NCI-H446 treated with DMSO at 0.1 percent for 48 hours (cell line): ENCODE data around the gene SNX9.
"Not testable (repeated sequence)": the region's sequence is repeated elsewhere in the genome, so short reads cannot be mapped to it uniquely, and the experiment has no call there.

Experiments used
- DNase-seq: peaks from one replicate; lab custom pipeline; 2025; lab: John Stamatoyannopoulos, UW

SNX9 gene

DNA sequence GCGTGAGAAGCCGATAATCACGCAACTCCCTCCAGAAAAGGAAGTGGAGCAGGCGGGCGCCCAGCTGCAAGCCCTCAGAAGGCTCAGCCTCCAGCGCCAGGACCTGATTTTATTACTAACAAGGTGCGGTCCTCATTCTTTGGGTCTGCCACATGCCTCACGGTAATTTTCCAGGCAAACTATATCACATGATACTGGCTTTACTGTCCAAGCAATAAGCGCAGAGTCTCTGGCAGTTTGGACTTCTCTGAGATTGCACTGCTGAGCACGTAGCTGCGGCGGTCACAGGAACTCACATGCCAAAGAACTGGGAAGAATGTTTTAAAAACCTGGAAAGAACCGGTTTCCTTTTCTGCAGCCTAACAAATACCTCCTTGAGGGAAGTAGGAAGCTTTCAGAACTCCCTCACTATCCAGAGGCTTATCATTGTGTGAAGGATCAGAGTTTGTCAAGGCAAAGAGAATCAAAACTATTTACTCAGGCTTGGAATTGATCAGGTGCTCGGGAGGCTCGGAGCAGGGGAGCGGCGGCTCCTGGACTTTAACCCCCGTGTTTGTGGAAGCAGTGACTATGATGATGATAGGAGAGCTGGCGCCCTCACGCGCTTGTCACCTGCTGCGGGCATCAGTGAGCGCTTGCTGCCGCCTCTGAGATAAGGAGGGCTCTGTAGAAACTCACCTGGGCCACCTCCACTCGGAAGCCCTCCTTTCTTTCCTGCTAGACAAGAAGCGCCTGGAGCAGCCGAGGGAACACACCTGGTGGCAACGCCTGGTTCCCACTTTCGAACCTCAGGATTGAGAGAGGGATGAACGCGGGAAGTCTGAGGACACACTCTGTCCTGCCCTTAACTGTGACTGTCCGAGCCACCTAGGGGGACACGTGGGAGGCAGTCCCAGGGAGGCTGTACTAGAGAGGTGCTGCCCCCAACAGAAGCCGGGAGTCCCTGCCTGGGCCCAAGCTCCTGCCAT, 131.4 kb downstream of the SNX9 start:
- DNase-seq = no peak

DNA sequence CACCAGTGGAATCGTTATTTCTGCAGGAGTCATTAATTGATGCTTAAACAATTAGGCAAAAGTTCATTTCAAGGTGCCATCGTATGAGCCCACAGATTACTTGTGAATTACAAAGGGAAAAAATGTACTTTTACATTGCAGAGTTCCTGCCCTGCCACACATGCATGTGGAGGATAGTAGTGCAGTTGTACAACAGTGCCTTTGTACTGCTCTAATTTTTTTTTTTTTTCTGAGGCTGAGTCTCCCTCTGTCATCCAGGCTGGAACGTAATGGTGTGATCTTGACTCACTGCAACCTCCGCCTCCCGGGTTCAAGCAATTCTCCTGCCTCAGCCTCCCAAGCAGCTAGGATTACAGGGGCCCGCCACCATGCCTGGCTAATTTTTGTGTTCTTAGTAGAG, 132.6 kb downstream of the SNX9 start:
- no peak for DNase-seq

DNA sequence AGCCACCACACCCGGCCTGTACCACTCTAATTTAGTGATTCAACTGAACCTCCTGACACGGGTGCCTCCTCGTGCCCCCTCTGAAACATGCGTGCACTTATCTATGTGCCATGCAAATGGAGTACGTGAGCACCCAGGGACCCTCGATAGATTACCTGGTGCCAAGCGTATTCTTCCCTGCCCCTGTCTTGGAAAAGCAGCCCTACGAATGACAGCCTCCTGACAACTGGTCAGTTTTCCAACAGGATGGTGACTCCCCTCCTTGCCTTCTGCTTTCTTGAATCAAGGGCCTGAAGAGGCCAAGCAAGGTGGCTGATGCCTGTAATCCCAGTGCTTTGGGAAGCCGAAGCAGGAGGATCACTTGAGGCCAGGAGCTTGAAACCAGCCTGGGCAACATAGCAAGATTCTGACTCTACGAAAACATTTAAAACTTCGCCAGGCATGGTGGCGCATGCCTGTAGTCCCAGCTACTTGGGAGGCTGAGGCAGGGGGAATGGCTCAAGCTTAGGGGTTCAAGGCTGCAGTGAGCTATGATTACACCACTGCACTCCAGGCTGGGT, 133.2 kb downstream of the SNX9 start:
- no peak for DNase-seq

DNA sequence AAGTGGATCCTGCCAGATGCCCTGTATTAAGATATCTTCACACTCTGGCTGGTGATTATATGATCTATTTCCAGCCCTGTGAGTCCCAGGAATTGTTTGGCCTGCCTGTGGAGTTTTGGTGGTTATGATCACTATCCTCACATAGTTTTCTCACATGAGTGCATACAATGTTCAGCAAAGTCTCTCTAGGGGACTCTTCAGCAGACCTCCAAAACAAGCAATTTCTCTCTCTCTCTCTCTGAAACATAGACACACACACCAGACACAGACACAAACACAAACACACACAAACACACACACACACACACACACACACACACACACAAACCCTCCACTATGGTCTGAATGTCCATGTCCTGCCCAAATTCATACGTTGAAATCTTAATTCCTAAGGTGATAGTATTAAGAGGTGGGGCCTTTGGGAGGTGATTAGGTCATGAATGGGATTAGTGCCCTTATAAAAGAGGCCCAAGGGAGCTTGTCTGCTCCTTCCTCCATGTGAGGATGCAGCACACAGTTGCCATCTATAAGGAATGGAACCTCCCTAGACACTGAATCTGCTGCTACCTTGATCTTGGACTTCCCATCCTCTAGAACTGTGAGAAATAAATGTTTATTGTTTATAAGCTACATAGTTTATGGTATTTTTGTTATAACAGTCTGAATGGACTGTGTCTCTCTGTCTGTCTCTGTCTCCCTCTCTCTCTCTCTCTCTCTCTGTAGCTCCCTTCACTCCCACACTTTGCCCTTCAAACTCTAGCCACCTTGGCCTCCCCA, 136.6 kb downstream of the SNX9 start:
- no peak for DNase-seq

DNA sequence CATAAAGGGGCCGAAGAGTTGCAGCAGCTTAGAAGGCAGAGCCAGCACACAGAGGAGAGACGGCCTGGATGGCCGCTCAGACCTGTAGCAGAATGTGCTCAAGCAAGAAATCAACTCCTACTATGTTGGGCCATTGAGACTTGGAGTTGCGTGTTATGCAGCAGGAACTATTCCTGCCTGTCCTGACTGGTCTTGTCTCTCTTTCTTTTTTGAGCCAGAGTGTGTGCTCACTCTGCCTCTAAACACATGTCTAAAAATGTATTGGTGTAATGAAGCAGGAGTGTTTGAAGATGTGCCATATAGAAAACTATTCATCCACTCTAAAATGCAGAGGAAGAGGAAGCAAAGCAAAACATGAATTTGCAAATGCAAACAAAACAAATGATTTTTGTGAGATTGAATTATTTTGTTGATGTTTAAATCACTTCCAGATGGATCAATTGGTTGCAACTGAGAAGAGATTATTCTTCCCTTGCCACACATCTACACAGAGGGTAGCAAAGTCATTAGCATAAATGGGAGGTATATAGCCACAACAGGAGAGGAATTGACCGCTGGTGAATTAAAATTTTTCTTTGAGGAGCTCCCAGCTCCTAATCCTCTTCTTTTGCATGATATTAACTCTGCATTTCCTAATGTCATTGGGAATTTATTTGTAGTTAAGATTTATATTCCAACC, 138.2 kb downstream of the SNX9 start:
- DNase-seq = no peak

DNA sequence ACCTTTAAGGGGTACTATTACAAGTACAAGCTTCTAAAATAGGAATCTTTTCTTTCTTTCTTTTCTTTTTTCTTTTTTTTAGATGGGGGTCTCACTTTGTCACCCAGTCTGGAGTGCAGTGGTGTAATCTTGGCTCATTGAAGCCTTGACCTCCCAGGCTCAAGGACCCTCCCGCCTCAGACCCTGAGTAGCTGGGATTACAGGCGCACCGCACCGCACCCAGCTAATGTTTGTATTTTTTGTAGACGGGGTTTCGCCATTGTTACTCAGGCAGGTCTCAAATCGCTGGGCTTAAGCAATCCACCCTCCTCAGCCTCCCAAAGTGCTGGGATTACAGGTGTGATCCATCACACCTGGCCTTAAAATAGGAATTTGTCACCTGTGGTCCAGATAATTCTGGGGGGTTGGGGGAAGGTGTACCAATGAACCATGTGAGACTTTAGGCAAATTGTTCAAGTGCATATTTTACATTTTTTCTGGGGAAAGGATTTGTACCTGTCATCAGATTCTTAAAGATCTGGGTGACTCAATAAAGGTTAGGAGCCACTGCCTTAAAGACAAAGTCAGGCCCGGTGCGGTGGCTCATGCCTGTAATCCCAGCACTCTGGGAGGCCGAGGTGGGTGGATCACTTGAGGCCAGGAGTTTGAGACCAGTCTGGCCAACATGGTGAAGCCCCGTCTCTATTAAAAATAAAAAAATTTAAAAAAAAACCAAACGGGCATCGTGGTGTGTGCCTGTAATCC, 139.0 kb downstream of the SNX9 start:
- no peak for DNase-seq

DNA sequence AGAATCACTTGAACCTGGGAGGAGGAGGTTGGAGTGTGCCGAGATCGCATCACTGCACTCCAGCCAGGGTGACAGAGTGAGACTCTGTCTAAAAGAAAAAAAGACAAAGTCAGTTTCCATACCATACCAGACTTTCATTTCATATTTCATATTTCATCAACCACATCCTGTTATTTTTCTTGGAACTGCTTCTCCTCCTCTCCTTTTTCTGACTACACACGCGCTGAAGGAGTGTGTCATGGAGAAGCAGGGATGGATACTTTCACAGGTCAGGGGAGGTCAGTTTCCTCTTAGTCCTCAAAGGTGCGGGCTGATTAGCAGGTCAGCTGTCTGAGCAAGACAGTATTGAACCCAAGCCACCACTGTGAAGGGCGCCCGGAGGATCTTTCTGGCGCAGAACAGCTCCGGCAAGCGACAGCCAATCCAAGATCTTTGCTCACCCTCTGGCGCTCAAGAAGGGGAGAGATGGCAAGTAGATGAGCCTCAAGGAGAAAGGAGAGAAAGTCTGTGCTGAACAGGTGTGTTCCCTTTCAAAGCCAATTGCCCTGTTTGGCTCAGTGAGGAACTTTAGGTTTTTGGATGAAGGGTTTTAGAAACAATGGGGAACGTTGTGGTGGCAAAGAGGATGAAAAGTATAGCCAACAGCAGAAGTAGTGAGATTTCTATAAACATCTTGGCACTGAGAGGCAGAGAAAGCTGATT, 139.7 kb downstream of the SNX9 start:
- DNase-seq = no peak

DNA sequence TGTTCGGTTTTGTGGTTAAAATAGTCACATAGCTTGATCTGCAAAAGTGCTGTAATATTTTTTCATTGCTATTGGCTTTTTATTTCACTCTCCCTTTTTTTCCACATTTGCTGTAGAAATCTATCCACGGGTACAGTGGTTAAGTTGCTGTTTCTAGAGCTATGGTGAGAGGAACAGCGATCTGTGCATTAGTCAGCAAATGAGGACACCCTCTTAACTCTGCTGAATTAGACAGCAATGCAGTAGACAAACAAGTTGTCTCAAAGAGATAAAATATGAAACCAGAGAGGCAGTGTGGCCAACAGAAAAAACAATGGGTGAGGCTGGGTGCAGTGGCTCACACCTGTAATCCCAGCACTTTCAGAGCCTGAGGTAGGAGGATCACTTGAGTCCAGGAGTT, 141.1 kb downstream of the SNX9 start:
- no peak for DNase-seq

DNA sequence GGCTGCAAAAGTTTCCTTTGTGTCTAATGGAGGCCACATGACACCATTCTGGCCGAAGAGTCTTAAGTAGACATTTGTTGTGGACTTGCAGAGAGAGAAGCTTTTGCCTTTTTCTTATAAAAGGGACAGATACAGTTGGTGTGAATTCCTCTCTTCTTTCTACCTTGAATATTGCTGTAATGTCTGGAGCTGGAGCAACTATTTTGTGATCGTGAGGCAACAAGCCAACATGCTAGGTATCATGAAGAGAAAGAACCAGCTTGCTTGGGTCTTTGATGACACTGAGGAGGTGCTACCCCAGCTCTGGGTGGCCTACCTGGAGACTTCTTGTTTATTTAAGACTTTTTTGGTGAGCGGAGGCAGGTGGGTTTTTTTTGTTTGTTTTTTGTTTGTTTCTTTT, 142.3 kb downstream of the SNX9 start:
- no peak for DNase-seq

DNA sequence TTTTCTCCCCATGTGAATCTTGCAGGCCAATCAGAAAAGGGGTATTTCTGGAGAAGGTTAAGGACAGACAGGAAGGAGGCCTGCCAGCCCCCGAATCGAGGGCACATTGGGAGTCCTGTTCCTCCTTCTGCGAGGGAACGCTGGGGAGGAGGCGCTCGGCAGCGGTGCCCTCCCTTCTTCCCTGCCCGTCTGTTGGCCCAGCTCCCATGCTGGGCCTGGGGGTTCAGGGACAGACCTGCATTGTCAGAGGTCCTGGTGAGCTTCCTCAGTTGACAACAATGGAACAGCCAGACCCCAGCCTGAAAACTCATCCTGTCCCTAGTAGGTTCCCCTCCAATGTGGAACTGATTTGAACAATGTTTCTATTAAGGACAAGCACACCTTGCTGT, 143.5 kb downstream of the SNX9 start:
- no peak for DNase-seq

DNA sequence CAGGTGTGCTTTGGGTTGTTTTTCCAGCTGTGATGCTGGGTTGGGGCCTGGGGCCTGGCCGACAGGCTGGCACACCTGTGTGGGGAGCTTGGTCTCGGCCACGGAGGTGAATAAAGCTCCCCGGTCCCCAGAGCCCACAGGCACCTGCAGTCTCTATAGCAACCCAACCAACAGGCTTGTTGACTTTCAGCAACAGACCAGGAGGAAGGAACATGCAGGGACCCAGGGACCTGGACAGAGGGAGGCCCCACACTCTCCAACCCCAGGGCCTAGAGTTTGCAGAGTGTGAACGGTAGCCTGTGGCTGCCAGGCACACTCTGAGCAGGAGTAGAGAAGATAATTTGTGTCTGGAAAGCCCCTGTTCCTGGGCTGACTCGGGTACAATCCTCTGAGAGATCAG, 144.0 kb downstream of the SNX9 start:
- DNase-seq = no peak

DNA sequence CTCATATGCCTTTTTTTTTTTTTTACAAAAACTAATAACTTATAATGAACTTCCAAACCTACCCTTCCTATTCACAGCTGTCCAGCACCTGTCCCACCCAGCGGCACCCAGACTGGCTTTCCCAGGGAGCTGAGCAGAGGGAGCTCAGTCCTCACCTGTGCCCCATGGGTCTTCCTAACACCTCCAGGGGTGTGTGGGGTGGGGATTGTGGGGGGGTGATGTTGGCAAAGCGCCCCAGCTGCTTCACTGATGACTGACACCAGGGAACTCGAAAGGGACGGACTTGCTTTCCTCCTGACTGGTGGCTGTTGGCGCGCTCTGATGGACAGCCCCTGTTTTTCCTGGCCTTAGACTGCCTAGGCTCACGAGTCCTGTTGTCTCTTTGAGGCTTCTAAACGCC, 144.4 kb downstream of the SNX9 start:
- DNase-seq = no peak

DNA sequence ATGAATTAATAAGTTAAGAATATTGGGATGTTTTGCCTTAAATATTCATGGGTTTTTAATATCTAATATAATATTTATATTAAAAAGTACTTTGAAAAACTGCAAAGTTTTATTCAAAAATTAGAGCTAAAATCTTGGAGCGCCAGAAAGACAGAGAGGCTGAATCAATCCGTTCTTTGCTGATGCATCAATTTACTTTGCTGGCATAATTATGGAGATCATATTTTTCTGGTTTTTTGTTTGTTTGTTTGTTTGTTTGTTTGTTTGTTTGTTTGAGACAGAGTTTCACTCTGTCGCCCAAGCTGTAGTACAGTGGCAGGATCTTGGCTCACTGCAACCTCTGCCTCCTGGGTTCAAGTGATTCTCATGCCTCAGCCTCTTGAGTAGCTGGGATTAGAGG, 149.1 kb downstream of the SNX9 start:
- DNase-seq = not testable (repeated sequence)

DNA sequence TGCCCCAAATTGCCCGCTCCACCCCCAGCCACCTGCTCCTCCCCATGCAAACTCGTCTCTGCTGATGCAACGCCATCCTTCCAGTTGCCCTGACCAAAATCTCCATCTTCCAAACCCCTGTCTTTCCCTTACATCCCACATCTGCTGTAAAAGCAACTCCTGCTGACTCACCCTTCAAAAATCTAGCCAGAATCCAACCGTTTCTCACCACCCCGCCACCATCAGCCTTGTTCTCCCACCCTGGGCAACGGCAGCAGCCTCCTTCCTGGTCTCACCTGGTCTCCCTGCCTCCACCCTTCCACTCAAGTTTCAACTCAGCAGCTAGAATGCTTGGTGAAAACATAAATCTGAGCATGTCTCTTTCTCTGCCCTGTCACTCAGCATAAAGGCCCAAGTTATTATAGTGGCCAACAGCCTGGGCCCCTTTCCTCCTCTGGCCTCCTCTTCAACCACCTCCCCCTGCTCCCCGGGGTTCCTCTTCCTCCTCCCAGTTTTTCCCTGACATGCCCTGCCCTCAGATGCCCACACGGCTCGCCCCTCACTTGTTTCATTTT, 151.4 kb downstream of the SNX9 start:
- DNase-seq = no peak

DNA sequence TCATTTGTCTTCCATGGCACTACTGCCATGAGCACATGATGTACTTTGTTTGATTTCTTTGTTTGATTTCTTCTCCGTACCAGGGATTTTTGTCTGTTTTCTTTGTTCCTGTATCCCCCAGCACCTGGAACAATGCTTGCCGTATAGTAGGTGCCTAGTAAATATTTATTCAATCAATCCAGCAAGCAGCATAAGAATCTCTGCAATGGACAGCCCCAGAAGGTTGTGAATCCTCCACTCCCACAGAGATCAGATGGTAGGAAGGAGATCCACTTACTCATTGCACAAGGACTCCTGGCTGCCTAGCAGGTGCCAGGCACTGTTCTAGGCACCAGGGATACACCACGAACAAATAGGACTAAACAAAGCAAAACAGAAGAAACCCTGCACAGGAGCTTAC, 151.9 kb downstream of the SNX9 start:
- DNase-seq = no peak

DNA sequence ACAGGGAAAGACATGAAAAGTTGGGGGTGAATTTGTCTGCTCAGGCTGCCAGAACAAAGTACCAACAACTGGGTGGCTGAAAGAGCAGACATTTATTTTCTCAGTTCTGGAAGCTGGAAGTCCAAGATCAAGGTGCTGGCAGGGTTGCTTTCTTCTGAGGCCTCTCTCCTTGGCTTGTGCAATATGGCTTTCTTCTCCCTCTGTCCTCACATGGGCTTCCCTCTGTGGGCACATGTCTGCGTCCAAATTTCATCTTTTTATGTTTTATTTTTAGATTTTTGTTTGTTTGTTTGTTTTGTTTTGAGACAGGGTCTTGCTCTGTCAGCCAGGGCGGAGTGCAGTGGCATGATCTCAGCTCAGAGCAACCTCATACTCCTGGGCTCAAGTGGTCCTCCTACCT, 152.4 kb downstream of the SNX9 start:
- no peak for DNase-seq

DNA sequence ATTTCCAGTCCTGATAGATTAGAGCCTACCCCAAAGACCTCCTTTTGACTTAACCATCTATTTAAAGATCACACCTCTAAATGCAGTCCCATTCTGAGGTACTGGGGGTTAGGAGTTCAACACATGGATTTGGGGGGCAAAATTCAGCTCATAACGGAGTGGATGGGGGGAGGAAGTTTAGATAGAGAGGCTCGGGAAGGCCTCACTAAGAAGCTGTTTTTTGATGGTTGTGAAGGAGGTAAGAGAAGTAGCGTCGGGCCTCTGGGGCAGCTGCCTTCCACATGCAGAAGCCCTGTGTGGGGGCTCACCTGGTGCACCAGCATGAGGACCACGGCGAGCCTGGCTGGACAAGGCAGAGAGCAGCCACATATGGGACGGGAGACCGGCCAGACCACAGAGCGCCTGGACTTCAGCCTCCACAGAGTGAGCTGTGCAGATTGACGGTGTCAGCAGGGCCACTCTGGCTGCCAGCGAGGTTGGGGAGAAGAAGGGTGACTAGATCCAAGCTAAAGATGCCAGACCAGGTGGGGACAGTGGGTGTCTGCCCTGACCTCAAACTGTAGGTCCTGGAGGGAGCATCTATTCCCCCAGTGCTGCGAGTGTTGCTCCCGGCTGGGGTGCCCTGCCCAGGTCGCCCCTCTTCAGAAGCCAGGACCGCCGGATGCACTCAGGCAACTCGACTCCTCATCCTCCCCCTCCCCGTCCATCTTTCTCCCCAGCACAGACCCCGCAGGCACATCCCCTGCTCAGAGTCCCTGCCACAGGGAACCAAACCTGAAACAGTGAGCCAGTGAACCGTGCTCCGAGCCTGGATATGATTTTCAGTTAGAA, 153.5 kb downstream of the SNX9 start:
- DNase-seq = no peak

DNA sequence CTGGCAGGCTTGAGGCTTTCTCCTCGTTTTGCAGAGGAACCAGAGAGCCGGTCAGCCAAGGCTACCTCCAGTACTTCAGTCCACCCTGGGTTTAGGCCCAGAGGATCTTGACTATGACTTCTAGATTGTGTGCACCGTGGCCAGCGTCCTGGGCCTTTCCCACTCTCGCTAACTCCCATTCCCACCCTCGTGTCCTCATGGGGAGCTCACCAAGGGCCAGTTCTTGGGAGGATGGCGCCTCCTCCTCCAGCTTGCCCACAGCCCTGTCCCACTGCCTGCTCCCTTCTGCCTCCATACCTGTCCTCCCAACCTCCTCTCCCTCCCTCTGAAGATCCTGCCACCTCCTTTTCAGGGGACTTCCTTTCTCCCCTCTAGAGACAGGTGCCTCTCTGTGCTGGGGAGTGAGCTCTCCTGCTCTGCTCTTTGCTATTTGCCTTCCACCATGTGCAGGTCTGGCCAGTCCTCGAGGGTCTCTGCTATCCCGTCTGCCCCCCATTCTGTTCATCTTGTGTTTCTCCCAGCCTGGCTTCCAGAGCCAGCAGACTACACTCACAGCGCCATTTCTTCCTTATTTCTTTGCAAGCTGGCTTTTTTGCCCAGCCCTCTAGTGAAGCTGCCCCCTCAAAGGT, 154.2 kb downstream of the SNX9 start:
- no peak for DNase-seq
